H1 (cell line): Measurements from ENCODE around the gene ELFN2. TPM values are rescaled to one million over a fixed set of nuclear protein-coding genes. Genes with fewer than 3 reads are reported as not detected.

Experiments used
- BCL11A ChIP-seq, 2 experiments: IDR thresholded peaks; one replicate each; pipeline ENCODE4 v1.6.1; 2011; ENCODE audit warnings: low read depth in 2 of 2, low read length in 2 of 2, mild to moderate bottlenecking in 2 of 2
- CTCF ChIP-seq, 3 experiments: IDR thresholded peaks; 1 replicate in 2 of 3; 2 replicates in 1 of 3; pipeline versions ENCODE4 v1.5.1 to v1.6.1; 2011; ENCODE audit warnings: low read length in 3 of 3, mild to moderate bottlenecking in 3 of 3, inconsistent platforms in 2 of 3, low read depth in 1 of 3, moderate library complexity in 1 of 3; ENCODE audit not compliant: insufficient read depth in 1 of 3; ENCODE audit errors: control extremely low read depth in 1 of 3
- EP300 ChIP-seq, 2 experiments: IDR thresholded peaks; 1 replicate in 1 of 2; 2 replicates in 1 of 2; pipeline ENCODE4 v1.6.1; 2011 to 2012; ENCODE audit warnings: low read depth in 2 of 2, low read length in 2 of 2, mild to moderate bottlenecking in 2 of 2, borderline replicate concordance in 1 of 2, inconsistent platforms in 1 of 2, moderate library complexity in 1 of 2
- EZH2 ChIP-seq: fragments of 200-600 bp; sonication (generic); IDR thresholded peaks from 2 replicates; pipeline ENCODE4 v1.7.1; 2012; ENCODE audit warnings: low read depth, mild to moderate bottlenecking, moderate library complexity, low read length, inconsistent platforms; ENCODE audit not compliant: severe bottlenecking
- GTF2F1 ChIP-seq: IDR thresholded peaks from 2 replicates; pipeline ENCODE4 v1.6.1; 2012; ENCODE audit warnings: low read depth, low read length, improper control_type of control experiment, borderline replicate concordance
- HDAC2 ChIP-seq, 2 experiments: fragments of 300-600 bp in 1 of 2; sonication (generic) in 1 of 2; IDR thresholded peaks; 2 replicates each; pipeline ENCODE4 v1.6.1; 2011 to 2012; ENCODE audit warnings: low read depth in 2 of 2, low read length in 2 of 2, mild to moderate bottlenecking in 2 of 2, moderate library complexity in 2 of 2, borderline replicate concordance in 1 of 2, inconsistent platforms in 1 of 2
- JUN ChIP-seq: IDR thresholded peaks from 2 replicates; pipeline ENCODE4 v1.6.1; 2011; ENCODE audit warnings: low read depth, mild to moderate bottlenecking, improper control_type of control experiment, low read length
- RAD21 ChIP-seq, 2 experiments: IDR thresholded peaks in 1 of 2; conservative IDR thresholded peaks in 1 of 2; 2 replicates each; pipeline ENCODE4 v1.6.1; 2011; ENCODE audit warnings: low read depth in 2 of 2, low read length in 2 of 2, improper control_type of control experiment in 1 of 2, inconsistent platforms in 1 of 2, mild to moderate bottlenecking in 1 of 2, moderate library complexity in 1 of 2
- RBBP5 ChIP-seq: IDR thresholded peaks from 2 replicates; pipeline ENCODE4 v1.7.1; 2012; ENCODE audit warnings: low read depth, mild to moderate bottlenecking, inconsistent platforms, low read length, moderate library complexity, borderline replicate concordance
- polyA plus RNA-seq, 7 experiments: library from polyadenylated mRNA; depleted of rRNA in 3 of 7; stranded (reverse) in 5 of 7; unstranded in 2 of 7; fragments of >200 nt in 5 of 7; fragments of 200-250 nt in 2 of 7; gene quantifications; 1 replicate in 5 of 7; 2 replicates in 1 of 7; 4 replicates in 1 of 7; pipeline versions ENCODE4 v1.2.1 to v1.2.3, GENCODE V29; 2011 to 2013; ENCODE audit warnings: missing spikeins in 2 of 7, mixed read lengths in 2 of 7
- total RNA-seq: library from RNA; stranded (reverse); fragmentation: NEBNext Ultra II Directional; extraction: Animal tissue kit (Norgen Biotek cat#: 25700); gene quantifications from 2 replicates; pipeline ENCODE4 v1.2.1, GENCODE V29; 2021

Gene ELFN2
- total and polyA plus RNA-seq, 2 of the 8 experiments (the other 6 are each of a cell fraction or from before 2014, with no cell fraction given), result 0.63 to 0.88 TPM

GRCh38 chr22:37334859-37335805, 92.1 kb downstream of the ELFN2 start (continued):
- TF ChIP-seq HDAC2 (IDR thresholded peaks at IDR 0.05; ENCODE audit: borderline replicate concordance in 1 of 2, low read depth in 2 of 2, low read length in 2 of 2) (peak in 1 of 2 experiments; percentile 45; a peak in 1 of 4 replicates), GTF2F1 (no peak), EZH2 (peak; percentile 50), BCL11A (IDR thresholded peaks at IDR 0.05; ENCODE audit: low read depth in 2 of 2, low read length in 2 of 2) (no peak), CTCF (IDR thresholded peaks at IDR 0.05; ENCODE audit: control extremely low read depth in 1 of 3, insufficient read depth in 1 of 3, low read depth in 1 of 3, low read length in 3 of 3) (peak; percentile 34 to 59 (median 49)), RAD21 (IDR thresholded peaks at IDR 0.05 in 1 of 2, conservative IDR thresholded peaks at IDR 0.05 in 1 of 2; ENCODE audit: low read depth in 2 of 2, low read length in 2 of 2) (peak in 1 of 2 experiments; percentile 3; a peak in 1 of 4 replicates), EP300 (IDR thresholded peaks at IDR 0.05; ENCODE audit: borderline replicate concordance in 1 of 2, low read depth in 2 of 2, low read length in 2 of 2) (no peak), JUN (no peak), RBBP5 (peak; percentile 47)
- TF ChIP-seq, all 59 proteins: peak for 12
